Dendritic cell treated with granulocyte-macrophage colony-stimulating factor and Interleukin-4, amounts not matched to agents 40 ng/mL and 50 ng/mL, for 4 days (primary cell): ENCODE measurements around the gene FN1.

Source experiments
- H3K27ac Mint-ChIP-seq: one replicate; pipeline ENCODE4 v1.8.0; 2022; ENCODE audit warnings: mild to moderate bottlenecking, mixed read lengths
- H3K27me3 Mint-ChIP-seq: one replicate; pipeline ENCODE4 v1.8.0; 2022; ENCODE audit warnings: mild to moderate bottlenecking, mixed read lengths
- H3K36me3 Mint-ChIP-seq: one replicate; pipeline ENCODE4 v1.8.0; 2022; ENCODE audit warnings: low read depth, mixed read lengths
- H3K4me1 Mint-ChIP-seq: one replicate; pipeline ENCODE4 v1.8.0; 2022; ENCODE audit warnings: low read depth, mixed read lengths
- H3K4me3 Mint-ChIP-seq: one replicate; pipeline ENCODE4 v1.8.0; 2022; ENCODE audit warnings: mild to moderate bottlenecking, moderate library complexity, mixed read lengths
- H3K9me3 Mint-ChIP-seq: one replicate; pipeline ENCODE4 v1.8.0; 2022; ENCODE audit warnings: mixed read lengths
- intact Hi-C: fragments of 100-400 bp; cut with micrococcal nuclease; formaldehyde crosslinking; loops from one replicate; pipeline ENCODE4 v1.15.0; 2022

FN1 gene

DNA sequence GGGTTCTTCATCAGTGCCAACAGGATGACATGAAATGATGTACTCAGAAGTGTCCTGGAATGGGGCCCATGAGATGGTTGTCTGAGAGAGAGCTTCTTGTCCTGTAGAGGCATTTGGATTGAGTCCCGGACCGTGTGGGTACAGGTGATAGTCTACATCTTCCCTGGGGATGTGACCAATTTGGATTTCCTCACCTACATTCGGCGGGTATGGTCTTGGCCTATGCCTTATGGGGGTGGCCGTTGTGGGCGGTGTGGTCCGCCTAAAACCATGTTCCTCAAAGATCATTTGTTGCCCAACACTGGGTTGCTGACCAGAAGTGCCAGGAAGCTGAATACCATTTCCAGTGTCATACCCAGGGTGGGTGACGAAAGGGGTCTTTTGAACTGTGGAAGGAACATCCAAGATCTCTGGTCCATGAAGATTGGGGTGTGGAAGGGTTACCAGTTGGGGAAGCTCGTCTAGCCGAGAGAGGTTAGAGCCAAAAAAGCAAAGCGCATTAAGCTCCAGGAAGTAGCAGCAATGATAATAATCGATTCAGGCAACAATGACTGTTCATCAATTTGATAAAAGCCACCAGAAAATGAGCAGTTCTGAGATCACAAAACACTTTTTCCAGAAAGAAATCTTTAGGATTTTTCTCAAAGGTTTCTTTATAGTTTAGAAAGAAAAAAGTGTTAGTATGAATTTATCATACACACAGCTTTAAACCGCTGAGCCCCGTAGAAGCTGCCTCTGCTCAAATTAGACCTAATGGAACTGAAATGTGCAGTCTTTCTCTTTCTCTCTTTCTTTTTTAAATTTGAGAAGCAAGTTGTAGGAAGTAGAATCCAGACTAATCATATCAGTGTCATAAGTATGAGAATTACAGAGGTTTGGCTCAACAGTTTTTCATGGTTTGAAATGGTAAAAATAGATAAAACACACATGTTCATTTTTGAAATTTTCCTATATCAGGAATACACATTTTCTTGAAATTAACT, 63.7 kb downstream of the FN1 start:
- peaks cover 11% of the 10 kb centered on the region for H3K9me3 Mint-ChIP-seq
- peaks cover 15% of the 10 kb centered on the region for H3K36me3 Mint-ChIP-seq
- intact Hi-C loops, result no loop called here
- H3K27ac Mint-ChIP-seq, result no peak overlapping the region
- no peaks in the 10 kb centered on the region for H3K27me3 Mint-ChIP-seq
- no peak overlapping the region for H3K4me3 Mint-ChIP-seq
- no peaks in the 10 kb centered on the region for H3K4me1 Mint-ChIP-seq

DNA sequence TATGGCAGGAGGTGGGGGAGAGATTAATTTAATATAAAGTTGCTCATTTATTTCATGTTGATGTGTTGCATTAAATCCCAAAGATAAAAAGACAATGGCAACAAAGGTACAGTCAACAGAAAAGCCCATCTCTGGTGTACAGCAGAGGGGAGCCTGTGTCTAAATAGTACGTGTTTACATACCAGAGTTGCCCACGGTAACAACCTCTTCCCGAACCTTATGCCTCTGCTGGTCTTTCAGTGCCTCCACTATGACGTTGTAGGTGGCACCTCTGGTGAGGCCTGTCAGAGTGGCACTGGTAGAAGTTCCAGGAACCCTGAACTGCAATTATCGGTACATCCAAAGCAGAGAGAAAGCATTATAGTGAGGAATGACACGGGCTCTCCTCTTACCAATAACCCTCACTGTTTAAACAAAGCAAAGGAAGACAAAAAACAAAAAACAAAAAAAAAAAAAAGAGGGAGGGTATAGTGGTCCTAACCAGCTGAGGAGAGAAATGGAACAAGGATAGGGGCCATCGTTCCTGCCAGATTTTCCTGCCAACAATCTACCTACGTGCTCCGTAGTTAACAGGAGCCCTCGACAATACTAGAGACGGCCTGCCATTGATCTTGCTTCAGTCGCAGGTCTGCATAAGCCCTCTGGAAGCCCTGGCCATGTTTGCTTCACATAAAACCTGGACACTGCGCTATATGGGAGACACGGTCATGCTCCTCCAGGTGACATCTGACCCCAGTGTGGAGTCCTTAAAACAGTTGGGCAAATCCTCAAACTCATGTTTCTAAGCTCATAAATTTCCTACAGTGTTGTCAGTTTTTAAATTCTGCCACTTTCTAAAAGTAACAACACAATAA, 65.5 kb downstream of the FN1 start:
- no peaks in the 10 kb centered on the region for H3K4me1 Mint-ChIP-seq
- intact Hi-C loops, result no loop called here
- no peaks in the 10 kb centered on the region for H3K27me3 Mint-ChIP-seq

DNA sequence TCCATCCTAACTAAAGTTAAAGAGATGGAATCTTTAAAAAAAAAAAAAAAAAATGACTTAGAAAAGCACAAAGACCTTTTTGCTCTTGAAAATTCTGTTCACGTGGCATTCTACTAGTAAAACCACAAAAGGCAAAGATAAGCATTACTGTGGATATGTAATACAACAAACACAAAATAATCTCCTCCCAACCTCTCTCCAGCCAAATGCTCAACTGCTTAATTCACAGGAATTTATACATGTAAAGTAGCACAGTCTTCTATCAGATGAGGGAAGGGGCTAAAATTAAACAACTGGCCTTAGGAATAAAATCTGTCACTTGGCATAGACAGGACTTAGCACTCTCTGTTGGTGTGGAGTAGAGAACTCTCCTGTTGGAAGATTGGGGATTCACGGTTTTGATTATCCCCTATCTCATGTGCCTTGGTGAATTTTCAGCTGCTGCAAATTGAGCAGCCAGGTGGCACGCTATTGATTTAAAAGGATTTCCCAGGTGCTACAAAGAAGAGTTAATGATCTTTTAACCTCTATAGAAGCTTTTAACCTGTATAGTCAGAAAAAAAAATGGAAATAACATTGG, 66.6 kb downstream of the FN1 start:
- Mint-ChIP-seq H3K27me3 (no peaks in the 10 kb centered on the region), H3K4me1 (no peaks in the 10 kb centered on the region), H3K9me3 (peaks cover 3% of the 10 kb centered on the region), H3K4me3 (no peak overlapping the region), H3K27ac (no peak overlapping the region), H3K36me3 (peaks cover 16% of the 10 kb centered on the region)
- intact Hi-C loops, result no loop called here

More for the DNA sequence above, 65.5 kb downstream of the FN1 start:
- Mint-ChIP-seq H3K4me3 (no peak overlapping the region), H3K36me3 (peaks cover 15% of the 10 kb centered on the region), H3K9me3 (peaks cover 11% of the 10 kb centered on the region), H3K27ac (no peak overlapping the region)

DNA sequence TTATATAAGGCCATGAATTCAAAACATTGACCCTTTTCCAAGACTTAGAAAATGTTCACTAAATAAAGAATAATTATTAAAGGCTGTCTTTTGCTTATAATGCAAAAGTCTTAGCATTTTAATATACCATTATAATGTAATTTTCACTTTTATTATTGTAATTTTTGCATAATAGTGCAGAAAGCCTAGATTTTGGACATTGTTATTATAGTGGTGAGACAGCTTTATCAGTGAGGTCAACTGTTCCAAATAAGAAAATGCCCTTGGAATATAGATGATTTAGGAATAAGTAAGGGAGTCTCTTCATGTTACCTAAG, 67.4 kb downstream of the FN1 start:
- Mint-ChIP-seq H3K36me3 (peaks cover 20% of the 10 kb centered on the region), H3K4me1 (no peaks in the 10 kb centered on the region), H3K27ac (no peak overlapping the region), H3K9me3 (no peaks in the 10 kb centered on the region), H3K27me3 (no peaks in the 10 kb centered on the region), H3K4me3 (no peak overlapping the region)
- intact Hi-C loops, result no loop called here

DNA sequence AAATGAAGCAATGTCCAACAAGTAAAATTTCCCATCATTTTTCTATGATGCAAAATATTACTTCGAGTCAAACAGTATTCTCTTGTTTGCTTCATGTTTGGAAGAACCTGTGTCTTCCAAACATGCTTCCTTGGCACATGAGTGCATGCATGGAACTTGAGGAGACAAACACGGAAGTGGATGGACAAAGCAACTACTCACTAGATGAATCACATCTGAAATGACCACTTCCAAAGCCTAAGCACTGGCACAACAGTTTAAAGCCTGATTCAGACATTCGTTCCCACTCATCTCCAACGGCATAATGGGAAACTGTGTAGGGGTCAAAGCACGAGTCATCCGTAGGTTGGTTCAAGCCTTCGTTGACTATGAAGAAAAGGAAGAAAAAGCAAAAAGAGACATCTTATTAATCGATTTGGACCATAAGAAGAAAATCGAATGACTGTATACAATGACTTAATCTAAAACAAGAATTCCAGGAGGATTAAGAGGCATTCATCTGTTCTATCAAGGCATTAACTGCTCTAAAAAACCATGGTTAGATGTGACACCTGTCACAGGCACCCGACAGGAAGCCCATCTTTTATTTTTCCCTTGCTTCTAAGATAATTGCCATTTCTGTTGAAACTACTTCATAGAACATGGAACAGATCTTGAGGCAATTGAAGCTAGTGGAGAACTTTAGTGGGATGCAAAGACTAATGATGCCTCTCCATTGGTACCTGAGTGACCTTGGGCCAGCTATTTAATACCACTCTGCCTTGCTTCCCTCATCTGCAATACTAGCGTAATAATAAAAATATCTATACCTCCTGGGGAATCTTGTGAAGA, 68.0 kb downstream of the FN1 start:
- no peaks in the 10 kb centered on the region for H3K9me3 Mint-ChIP-seq
- no peaks in the 10 kb centered on the region for H3K4me1 Mint-ChIP-seq
- no peak overlapping the region for H3K27ac Mint-ChIP-seq
- intact Hi-C loops, result no loop called here
- H3K27me3 Mint-ChIP-seq, result no peaks in the 10 kb centered on the region
- H3K4me3 Mint-ChIP-seq, result no peak overlapping the region
- peaks cover 26% of the 10 kb centered on the region for H3K36me3 Mint-ChIP-seq

DNA sequence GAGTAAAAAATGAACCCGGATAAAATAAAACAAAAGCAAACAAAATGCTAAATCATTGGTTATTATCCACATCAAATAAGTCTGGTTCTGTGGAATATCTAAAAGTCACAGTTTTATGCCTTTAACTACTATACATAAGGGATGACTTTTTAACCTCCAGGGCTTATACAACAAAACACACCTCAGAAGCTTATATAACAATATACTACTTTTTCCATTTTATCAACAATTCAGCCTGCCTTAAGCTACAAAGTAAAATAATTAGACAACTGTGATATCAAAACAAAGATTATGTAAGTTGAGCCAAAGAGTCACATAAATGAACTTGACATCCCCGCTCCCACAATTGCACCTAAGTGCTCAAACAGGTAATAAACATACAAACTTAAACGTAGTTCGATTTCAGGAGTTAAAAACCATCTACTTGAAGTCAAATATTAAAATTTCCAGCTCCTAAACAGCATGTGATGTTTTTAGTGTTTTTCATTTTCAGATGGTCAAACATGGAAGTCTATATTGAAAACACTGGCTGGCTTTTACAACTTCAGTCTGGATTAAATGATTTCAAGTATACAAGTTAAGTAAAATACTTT, 69.3 kb downstream of the FN1 start:
- Mint-ChIP-seq H3K27ac (no peak overlapping the region), H3K27me3 (no peaks in the 10 kb centered on the region), H3K36me3 (peaks cover 32% of the 10 kb centered on the region), H3K4me3 (no peak overlapping the region), H3K9me3 (no peaks in the 10 kb centered on the region), H3K4me1 (peaks cover under 1% of the 10 kb centered on the region)
- intact Hi-C loops, result no loop called here

DNA sequence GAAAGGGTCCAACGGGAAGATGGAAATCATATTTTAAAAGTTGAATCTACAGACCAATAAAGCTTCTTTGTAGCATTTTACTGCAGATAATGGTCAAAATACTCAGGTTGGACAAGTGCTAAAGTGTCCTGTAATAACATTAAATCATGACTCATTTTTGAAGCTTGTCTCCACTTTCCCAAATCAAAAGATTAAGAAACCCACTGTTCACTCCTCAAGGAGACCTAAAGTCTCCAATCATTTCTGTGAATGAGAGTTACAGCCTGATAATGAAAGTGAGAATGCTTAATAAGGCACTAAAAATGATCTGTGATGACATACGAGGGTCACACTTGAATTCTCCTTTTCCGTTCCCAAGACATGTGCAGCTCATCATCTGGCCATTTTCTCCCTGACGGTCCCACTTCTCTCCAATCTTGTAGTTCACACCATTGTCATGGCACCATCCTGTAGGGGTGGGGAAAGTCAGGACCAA, 70.6 kb downstream of the FN1 start:
- no peak overlapping the region for H3K27ac Mint-ChIP-seq
- H3K36me3 Mint-ChIP-seq, result peaks cover 27% of the 10 kb centered on the region
- intact Hi-C loops, result no loop called here
- peaks cover 5% of the 10 kb centered on the region for H3K4me1 Mint-ChIP-seq
- no peak overlapping the region for H3K4me3 Mint-ChIP-seq
- no peaks in the 10 kb centered on the region for H3K27me3 Mint-ChIP-seq
- H3K9me3 Mint-ChIP-seq, result no peaks in the 10 kb centered on the region

DNA sequence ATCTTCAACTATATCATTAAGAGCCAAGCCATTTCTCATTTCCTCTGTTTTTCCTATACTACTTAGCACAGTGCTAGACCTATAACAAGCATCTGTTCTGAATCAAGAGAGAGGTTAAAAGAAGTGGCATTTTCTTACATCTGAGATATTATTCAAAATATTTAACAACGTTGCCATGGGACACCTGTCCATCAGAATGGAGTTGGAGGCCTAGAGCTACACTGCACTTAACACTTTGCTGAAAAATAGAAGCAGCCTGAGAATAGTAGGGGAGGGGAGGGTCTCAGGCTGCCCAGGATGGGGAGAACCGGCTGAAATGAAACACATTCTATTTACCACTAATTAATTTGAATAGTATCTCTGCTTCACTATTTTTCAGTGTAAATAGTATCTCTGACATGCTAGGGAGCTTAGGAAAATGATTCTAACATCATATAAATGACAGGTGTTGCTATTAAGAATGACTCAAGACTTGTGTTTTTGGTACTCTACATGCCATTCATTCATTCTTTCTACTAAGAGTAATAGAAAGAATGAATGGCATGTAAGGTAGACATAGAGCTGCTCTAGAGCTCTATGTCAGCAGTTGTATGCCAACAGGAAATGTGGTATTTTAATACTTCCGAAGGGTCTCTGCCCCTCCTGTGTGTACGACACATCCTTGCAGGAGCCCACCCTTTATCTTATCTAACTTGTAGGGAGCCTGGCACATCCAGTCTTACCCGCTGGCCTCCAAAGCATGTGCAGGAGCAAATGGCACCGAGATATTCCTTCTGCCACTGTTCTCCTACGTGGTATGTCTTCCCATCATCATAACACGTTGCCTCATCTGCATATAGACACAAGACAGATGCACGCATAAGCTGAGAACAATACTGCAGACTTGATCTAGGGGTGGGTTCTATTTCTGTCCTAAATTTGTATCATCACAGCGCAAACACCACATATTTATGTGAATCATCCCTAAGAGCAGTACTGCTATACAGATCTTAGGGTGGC, 71.4 kb downstream of the FN1 start:
- Mint-ChIP-seq H3K9me3 (no peaks in the 10 kb centered on the region), H3K27me3 (no peaks in the 10 kb centered on the region), H3K36me3 (peaks cover 27% of the 10 kb centered on the region), H3K27ac (no peak overlapping the region), H3K4me3 (no peak overlapping the region), H3K4me1 (peaks cover 5% of the 10 kb centered on the region)
- intact Hi-C loops, result no loop called here

DNA sequence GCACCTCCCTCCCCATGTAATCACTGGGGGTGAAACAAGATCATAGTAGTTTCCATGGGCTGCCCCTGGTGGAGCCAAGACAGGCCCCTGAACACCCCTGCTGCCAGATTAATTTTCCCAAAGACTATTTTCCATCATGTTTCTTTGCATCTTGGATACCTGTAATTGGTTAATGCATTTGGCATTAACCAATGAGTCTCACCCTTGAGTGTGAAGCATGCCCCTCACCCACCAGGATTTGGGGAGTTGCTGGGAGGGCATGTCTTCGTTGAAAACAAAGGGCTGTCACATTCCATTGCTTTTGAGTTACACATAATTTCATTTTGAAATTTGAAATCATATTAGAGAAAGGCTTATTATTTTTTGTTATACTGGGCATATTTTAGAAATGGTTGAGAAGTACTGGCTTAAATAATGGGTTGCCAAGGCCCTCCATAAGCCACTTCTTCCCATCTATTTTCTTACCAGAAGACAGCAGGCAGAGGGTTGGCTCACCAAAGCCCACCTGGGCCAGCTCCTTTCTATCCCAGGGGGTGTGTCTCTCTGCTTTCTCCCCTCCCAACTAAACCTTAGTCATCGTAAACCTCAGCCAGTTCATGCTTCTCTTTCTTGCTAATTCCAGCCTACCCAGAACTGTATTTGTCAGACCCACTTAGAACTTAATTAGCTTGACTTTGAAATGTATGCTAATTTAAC, 72.3 kb downstream of the FN1 start:
- no peaks in the 10 kb centered on the region for H3K27me3 Mint-ChIP-seq
- intact Hi-C loops, result no loop called here
- peaks cover 27% of the 10 kb centered on the region for H3K36me3 Mint-ChIP-seq
- peaks cover 5% of the 10 kb centered on the region for H3K4me1 Mint-ChIP-seq
- no peaks in the 10 kb centered on the region for H3K9me3 Mint-ChIP-seq
- no peak overlapping the region for H3K4me3 Mint-ChIP-seq
- H3K27ac Mint-ChIP-seq, result no peak overlapping the region

DNA sequence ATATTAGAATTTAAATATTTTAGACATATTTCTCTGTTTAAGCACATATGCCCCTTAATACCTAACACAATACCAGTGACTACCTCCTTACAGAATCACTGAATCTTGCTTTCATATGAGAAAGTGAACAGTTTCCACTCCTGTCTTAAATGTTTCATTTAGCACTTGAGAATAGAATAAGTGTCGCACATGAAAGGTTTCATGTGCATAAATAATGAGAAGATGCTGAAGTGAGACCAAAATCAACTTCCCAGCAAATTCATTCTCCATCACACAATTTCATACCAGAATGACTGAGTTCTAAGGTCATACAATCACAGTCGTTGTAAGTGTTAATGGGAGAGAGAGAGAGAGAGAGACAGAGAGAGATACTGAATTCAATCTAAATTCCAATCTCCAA, 72.8 kb downstream of the FN1 start:
- H3K27me3 Mint-ChIP-seq, result no peaks in the 10 kb centered on the region
- H3K4me1 Mint-ChIP-seq, result peaks cover 5% of the 10 kb centered on the region
- intact Hi-C loops, result no loop called here
- no peaks in the 10 kb centered on the region for H3K9me3 Mint-ChIP-seq
- no peak overlapping the region for H3K27ac Mint-ChIP-seq
- peaks cover 27% of the 10 kb centered on the region for H3K36me3 Mint-ChIP-seq
- no peak overlapping the region for H3K4me3 Mint-ChIP-seq

DNA sequence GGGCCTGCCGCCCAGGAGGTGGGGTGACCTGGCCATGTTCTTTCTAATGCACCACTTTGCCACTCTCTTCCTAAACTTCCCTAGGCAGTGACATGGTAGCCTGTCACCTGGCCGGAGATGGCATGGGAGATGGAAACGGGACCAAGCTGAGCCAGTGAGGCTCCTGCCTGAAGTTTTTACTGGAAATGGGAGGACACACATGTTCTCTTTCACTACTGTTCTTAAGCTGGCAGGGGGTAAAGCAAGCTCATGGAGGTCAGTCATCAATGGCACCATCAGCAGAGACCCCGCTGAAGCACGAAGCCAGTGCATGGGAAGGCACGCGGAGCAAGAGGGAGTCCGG, 73.3 kb downstream of the FN1 start:
- Mint-ChIP-seq H3K9me3 (no peaks in the 10 kb centered on the region), H3K4me3 (no peak overlapping the region)

More for the DNA sequence above, 73.3 kb downstream of the FN1 start:
- H3K36me3 Mint-ChIP-seq, result peaks cover 27% of the 10 kb centered on the region
- intact Hi-C loops, result no loop called here
- H3K27ac Mint-ChIP-seq, result no peak overlapping the region
- H3K27me3 Mint-ChIP-seq, result no peaks in the 10 kb centered on the region
- H3K4me1 Mint-ChIP-seq, result peaks cover 5% of the 10 kb centered on the region
